Stimulated activated CD4-positive, alpha-beta T cell treated with anti-CD3 and anti-CD28 coated beads, Interleukin-1b, Interleukin-23, amount 100 ng/mL, for 24 hours (primary cell): ENCODE data around the gene ZBBX.
A peak's percentile ranks its signal among the peaks of the same experiment; 100 is the strongest.
"Not testable (repeated sequence)": the region's sequence is repeated elsewhere in the genome, so short reads cannot be mapped to it uniquely, and the experiment has no call there.

ENCODE experiments used
- DNase-seq, 4 experiments: peaks; one replicate each; pipeline ENCODE4 v3.0.0-alpha.2; 2020; ENCODE audit warnings: low read depth in 4 of 4, low spot score in 1 of 4

The ZBBX gene, protein sequence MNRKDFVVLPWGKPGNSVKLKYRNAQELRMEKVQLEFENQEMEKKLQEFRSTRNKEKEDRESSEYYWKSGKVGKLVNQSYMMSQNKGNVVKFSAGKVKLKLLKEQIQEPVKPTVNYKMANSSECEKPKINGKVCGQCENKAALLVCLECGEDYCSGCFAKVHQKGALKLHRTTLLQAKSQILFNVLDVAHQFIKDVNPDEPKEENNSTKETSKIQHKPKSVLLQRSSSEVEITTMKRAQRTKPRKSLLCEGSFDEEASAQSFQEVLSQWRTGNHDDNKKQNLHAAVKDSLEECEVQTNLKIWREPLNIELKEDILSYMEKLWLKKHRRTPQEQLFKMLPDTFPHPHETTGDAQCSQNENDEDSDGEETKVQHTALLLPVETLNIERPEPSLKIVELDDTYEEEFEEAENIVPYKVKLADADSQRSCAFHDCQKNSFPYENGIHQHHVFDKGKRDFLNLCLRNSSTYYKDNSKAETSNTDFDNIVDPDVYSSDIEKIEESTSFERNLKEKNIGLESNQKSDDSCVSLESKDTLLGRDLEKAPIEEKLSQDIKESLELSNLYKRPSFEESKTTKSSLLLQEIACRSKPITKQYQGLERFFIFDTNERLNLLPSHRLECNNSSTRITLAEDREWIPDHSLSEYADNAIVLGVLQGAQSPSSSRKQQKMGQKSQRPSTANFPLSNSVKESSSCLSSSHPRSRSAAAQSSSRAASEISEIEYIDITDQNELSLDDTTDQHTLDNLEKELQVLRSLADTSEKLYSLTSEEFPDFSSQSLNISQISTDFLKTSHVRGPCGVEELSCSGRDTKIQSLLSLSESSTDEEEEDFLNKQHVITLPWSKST

DNA sequence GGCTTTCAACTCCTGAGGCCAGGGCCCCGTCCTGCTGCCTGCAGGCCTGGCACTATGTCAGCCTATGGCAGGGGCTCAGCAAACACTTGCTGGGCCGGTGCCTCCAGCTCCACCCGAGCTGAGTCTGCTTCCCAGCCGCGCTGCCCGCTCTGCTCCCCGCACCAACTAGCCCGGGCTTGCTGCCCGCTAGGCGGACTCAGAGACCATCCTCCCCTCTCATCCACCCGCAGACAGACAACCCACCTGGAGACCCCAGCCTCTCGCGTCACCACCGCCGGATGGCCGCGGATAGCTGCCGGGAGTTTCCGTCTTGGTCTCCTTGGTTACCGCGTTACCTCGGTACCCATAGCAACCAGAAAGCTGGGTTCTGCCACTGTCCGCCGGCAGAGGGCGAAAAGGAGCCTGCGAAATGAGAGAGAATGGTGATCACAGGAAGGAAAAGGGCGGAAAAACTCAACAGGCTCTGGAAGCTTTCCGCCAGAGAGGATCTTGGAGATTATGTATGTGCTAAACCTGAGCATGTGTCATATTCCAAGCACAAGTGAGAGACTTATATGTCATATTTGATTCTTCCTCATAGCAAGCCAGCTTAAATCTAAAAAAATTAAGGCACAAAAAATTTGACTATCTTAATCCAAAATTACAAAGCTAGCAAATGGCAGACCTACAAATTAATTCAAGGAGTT, at the start of gene ZBBX:
TSS of gene ZBBX (minus strand) at position 294 of the 686 bp plus-strand sequence. CDS start 7,396 bp downstream, outside the sequence.
- peak; percentile 66 to 73 (median 71) for DNase-seq

DNA sequence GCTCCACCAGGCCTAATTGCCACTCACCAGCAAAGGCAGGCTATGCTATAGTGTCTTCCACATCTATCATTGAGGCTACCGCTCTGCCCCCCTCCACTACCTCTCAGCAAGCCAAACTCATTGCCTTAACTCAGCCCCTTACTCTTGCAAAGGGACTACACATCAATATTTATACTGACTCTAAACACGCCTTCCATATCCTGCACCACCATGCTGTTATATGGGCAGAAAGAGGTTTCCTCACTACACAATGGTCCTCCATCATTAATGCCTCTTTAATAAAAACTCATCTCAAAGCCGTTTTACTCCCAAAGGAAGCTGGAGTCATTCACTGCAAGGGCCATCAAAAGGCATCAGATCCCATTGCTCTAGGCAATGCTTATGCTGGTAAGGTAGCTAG, 46.9 kb upstream of the ZBBX start:
- not testable (repeated sequence) for DNase-seq

DNA sequence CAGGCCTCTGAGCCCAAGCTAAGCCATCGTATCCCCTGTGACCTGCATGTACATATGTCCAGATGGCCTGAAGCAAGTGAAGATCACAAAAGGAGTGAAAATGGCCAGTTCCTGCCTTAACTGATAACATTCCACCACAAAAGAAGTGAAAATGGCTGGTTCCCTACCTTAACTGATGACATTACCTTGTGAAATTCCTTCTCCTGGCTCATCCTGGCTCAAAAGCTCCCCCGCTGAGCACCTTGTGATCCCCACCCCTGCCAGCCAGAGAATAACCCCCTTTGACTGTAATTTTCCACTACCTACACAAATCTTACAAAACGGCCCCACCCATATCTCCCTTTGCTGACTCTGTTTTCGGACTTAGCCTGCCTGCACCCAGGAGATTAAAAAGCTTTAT, 42.3 kb upstream of the ZBBX start:
- DNase-seq, result not testable (repeated sequence)

DNA sequence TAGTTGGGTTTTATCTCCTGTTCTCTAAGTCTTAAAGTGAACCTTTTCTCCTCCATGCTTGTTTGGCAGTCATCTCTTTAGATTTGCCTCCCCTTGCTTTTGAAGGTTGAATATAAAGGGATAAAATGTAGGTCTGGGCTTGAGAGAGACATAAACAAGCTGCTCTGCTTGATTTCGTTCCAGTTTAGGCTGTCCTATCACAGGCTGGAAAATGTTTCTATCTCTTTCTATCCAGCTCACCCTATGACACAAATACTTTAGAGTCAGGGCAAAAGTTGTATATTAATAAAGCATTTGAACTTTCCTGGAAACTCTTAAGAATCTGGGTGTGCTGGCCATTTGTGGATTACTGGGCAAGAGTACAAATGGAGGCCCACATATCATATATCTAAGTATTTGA, 29.5 kb upstream of the ZBBX start:
- no peak for DNase-seq

DNA sequence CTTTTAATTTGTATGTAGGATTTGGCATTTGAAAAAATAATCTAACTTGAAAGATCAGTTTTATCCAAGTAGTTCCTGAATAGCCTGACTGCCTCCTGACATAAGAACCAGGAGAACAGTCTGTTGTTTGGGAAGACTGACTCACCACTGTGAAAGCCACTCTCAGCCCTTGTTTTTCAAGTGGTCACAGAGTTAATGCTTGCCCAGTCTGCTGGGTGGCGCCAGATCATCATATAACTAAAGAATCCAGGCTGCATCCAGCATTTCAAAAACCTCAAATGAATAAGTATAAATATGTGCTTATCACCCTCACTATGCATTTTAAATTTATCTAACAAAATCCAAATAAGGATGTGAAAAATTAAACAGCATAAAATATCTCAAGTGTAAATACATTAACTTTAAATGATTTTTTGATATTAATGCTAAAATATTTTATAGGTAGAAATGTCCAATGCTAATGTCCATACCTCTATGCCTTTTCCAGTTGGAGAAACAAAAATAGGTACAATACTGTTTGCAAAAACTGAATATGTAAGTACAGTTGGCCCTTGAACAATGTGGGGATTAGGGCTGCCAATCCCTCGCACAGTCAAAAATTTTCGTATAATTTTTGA, 26.9 kb upstream of the ZBBX start:
- no peak for DNase-seq

DNA sequence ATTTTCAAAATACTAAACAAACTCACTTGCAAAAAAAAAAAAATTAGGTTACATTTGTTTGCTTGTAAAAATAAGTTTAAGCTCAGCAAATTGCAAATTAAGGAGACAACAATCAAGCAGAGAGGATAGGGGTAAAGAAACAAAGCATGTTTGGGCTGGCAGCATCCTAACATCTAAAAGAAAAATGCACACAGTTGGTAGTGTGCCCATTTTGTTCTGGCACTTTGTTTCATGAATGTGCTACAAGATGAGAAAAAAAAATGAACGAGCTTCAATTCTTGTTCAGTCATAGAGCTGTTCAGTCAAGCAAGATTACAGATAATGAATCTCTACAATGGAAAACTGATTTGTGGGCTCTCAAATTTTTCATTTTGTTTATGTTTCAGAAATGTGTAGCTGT, 17.7 kb upstream of the ZBBX start:
- no peak for DNase-seq

DNA sequence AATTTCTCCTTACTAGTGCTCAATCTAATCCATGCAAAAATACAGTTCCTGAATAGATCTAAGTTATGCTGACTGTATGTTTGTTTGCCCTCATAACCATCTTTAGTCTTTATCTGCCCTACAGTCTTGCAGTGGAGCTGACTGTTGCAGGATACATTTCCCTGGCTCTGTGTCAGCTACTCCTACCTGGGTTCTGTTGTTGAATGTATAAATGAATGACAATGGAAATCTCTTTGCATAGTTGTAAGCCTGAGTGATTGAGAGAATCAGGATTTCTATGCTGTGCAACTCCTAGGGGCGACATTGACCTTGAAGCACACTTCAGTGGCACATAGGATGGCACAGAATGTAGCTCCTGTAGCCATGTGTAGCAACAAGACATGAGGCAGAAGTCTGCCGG, 16.0 kb upstream of the ZBBX start:
- DNase-seq, result no peak

DNA sequence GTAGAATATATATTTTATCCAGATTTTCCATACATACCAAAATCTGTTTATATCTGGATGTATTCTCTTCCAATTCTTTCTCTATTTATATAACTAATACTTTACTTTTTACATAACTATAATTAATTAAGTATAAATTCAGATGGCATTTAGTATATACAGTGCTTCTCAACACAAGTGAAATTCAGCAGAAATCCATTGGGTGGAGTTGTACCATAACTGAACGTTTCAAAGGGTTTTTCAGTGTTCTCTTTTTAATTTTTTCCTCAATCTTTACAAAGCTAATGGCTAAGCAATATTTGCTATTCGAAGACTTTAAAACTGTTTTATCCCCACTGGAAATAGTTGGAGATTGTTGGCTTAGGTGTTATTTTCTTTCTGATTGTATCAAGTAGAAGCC, 13.9 kb upstream of the ZBBX start:
- no peak for DNase-seq

DNA sequence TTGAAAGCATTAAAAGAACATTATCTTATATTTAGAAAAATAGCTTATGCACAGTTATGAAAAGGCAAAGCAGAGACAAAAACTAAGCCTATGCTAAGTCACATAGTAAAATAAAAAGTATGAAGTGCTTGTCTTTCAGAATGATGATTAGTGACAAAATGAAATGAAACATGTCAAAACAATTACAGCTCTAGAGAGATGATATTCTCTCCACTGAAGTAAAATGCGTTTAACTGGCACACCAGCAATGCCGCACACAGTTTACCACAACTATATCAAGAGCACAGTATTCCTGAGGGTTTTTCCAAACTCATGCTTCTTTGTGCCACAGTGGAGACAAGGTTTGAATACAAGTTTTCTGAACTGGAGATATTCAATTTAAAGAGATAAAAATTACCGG, 2.1 kb upstream of the ZBBX start:
- DNase-seq, result no peak

DNA sequence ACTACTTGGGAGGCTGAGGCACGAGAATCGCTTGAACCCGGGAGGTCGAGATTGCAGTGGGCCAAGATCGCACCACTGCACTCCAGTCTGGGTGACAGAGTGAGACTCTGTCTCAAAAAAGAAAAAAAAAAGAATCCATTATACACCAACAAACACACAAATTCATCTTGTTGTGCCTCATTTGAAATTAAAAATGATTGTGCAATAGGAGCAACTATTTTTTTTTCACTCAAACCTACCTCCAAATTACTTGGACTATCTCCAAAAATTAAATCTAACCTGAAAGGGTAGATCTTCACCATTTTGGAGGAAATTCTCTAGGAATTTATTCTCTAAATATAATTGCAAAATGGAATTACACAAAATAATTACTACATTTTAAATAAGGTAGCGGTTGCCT, 4.6 kb downstream of the ZBBX start:
- no peak for DNase-seq

DNA sequence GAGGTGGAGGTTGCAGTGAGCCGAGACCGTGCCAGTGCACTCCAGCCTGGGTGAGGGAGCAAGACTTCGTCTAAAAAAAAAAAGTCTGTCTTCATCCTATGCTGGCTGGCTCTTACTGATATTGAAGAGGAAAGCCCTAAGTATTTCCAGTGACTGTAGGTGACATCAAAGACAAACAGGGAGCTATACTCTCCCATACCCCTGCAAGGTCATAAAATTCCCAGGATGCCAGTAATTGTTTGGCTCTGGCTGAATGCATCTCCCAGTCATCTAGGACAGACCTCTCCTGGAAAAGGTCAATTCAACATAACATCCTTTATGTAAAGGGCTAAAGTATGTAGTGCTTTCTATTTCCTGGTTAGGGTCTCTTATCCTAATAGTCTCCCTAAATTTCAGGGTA, 8.0 kb downstream of the ZBBX start:
- DNase-seq, result no peak

DNA sequence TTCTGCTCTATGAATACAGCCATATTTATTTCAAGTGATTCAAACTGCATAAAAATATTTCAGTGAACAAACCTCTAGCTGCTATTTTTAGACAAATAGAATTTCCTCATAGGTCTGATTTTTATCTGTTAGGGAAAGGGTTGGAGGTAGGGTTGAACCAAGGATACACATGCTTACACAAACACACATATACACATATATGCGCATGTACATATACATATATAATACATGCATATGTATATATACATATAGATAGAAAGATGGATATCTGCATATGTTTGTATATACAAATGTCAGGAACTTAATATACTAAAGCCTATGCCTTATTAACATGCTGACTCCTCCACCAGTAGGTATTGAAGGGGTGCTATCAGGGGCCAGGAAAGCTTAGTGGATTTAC, 18.1 kb downstream of the ZBBX start:
- DNase-seq, result no peak

DNA sequence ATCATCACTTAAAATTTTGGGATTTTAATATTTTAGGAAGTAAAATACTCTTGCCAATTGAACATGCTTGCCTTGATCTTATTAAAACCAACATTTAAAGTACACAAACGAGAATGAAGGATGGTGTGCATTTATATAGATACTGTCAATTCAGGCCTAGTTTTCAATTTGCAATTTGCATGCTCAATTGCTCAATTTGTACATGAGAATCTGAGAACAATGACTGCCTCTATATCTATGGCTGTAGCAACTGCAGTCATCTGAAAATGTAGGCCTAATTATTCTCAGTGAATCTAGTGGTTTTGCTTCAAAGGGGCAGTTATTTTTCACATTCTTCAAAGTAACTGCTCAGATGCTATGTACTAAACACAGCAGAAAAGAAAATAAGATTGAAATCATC, 18.8 kb downstream of the ZBBX start:
- DNase-seq, result no peak

DNA sequence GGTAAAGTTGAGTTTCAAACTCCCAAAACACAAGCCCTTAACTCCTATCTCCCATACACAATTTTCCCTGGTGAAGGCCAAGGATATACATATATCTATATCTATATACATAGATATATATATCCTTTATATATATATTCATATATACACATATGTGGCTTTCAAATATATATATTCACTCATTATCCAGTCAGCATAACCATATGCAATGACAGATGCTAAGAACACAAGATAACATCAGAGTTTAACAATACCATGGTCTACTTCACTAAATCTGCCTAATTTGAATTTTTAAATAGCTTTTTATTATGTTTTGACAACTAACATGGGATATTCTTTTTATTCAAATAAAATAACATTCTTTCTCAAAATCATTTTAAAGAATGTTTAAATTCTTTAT, 24.7 kb downstream of the ZBBX start:
- DNase-seq, result no peak

DNA sequence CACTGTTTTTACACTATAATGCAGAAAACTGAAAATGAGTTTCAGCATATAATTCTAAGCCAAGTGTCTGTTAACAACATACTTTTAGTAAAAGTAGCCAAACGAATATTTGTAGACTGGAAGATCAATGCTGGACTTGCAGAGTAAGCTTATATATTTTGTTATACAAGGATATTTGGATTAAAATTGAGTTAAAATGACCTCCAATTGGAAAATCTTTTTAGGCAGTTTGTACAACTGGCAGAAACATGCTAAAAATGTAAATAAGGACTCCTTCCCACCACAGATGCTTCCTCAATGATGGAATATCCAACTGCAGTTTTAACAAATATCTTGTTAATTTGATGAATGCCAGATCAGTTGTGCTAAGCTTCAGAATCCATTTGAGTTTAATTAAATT, 25.3 kb downstream of the ZBBX start:
- DNase-seq, result no peak

DNA sequence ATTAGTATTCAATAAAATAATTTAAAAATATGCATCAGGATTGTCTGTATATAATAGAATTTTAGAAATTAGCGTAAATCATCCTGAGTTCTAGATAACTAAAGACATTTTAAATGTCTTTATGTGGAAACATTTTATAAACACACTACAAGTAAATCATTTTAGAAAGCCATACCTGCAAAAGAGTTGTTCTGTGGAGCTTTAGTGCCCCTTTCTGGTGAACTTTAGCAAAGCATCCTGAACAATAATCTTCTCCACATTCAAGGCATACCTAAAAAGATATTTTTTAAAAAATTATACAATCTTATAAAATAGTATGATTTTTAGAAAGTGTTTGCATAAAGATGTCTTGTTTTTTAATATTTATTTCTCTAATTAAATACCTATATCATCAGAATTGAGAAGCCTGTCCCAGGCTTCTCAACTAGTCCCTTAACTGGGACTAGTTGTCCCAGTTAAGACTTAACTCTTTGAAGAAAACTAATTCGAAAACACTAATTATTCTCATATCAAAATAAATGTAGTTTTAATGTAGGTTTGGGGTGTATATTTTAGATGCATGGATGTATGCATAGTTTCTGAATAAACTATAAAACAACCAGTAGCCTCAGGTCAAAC, 29.7 kb downstream of the ZBBX start:
- DNase-seq, result no peak

DNA sequence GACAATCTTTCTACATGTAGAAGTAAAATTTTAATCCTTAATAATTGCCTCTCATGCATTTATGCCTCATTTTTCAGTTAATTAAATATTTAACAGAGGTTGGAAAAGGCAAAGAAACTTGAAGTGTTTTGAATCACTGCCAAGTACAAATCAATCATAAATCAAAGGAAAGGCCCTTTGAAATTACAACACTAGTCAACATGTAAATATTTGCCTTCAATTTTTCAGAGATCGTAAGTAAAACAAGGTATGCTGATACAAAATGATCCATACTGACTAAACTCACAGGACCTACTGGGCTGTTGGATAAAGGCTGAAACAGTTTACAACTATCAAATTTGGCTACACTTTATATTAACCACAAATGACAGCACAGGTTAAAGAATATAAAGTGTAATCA, 33.9 kb downstream of the ZBBX start:
- no peak for DNase-seq

DNA sequence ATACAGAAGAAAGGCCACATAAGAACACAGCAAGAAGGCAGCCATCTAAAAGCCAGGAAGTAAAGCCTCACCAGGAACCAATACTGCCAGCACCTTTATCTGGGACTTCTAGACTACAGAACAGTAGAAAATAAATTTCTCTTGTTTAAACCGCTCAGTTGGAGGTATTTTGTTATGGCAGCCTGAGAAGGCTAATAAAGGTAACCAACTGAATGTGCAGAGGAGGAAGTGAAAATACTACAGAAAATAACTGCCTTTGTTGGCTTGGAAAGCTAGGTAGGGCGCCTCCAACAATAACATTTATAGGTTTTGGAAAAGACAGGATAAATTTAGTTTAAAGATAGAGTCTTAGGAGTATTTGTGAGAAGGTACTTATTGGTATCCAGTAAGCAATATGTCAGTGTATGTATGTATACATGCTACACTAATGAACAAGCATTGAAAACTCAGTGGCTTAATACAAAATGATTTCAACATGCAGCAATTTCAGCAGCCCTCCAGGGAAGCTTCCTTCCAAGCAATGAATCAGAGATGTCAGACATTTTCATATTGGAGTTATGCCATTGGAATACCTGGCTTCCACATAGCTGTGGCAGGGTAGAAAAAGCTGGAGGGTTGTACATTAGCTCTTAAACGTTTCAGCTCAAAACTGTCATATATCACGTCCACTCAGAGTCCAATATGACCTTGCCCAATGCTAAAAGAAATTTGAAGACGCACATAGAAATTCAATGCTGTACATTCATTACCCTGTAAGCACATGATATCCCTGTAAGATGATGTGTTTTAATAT, 48.9 kb downstream of the ZBBX start:
- DNase-seq, result no peak

DNA sequence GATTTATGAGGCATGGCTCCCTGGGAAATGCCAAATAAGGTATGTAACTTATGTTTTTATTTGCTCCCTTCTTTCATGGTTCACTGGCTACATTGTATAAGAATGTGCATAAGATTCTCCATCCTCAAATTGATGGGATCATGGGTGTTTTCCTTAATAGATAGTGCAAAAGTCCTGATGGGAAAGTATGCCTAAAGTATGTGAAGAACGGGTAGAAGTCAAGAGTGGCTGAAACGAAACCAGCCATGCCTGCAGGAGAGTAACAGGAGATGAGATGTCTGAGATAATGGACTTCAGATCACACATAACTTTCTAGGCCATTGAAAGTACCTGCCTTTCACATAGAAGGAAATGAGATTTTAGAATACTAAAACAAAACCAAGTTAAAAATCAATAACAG, 56.5 kb downstream of the ZBBX start:
- DNase-seq, result no peak

DNA sequence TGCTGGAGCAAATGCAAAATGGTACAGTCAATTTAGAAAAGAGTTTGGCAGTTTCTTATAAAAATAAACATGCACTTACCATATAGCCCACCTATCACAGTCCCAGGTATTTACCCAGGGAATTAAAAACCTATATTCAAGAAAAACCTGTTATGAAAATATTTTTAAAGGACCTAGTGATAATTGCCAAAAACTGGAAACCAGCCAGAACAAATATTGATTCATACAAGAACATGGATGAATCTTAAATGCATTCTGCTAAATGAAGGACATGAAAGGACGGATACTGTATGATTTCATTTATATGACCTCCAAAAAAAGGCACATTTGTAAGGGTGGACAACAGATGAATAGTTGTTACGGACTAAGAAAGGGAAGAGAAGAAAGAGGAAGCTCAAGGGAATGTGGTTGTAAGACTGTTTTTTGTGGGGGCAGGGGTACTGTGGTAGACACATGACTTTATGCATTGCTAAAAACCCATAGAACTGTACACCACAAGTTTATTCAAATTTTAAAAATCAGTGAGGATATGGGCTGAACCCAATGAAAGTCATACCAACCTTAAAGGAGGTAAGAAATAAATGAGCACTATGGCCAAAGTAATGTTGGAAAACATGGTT, 61.0 kb downstream of the ZBBX start:
- no peak for DNase-seq
